Liver (tissue), 9 donors: ENCODE data around the gene ZNF71. TPM values are rescaled to one million over a fixed set of nuclear protein-coding genes. Genes with fewer than 3 reads are reported as not detected.
A peak's percentile ranks its signal among the peaks of the same experiment; 100 is the strongest.

Source experiments
- DNase-seq: peaks from one replicate; pipeline ENCODE4 v3.0.0-alpha.2; 2017; ENCODE audit warnings: low spot score
- H3K27ac ChIP-seq, 2 donors: one replicate each; pipeline ENCODE4 v1.7.0; 2013; ENCODE audit warnings: inconsistent platforms in 2 of 2, low read length in 2 of 2, control low read depth in 1 of 2, low read depth in 1 of 2, mild to moderate bottlenecking in 1 of 2
- H3K27me3 ChIP-seq, 4 donors: one replicate each; pipeline versions ENCODE4 v1.6.1 to v1.7.0; 2013; ENCODE audit warnings: low read length in 3 of 4, inconsistent platforms in 1 of 4, mild to moderate bottlenecking in 1 of 4, moderate library complexity in 1 of 4; ENCODE audit not compliant: control insufficient read depth in 4 of 4, insufficient read depth in 4 of 4
- H3K36me3 ChIP-seq, 4 donors: one replicate each; pipeline versions ENCODE4 v1.6.1 to v1.7.0; 2013; ENCODE audit warnings: low read length in 3 of 4, mild to moderate bottlenecking in 3 of 4, low read depth in 1 of 4, moderate library complexity in 1 of 4; ENCODE audit not compliant: control insufficient read depth in 4 of 4, insufficient read depth in 3 of 4
- H3K4me1 ChIP-seq, 4 donors: one replicate each; pipeline versions ENCODE4 v1.6.1 to v1.7.0; 2013; ENCODE audit warnings: low read length in 3 of 4, mild to moderate bottlenecking in 3 of 4, moderate library complexity in 1 of 4; ENCODE audit not compliant: control insufficient read depth in 4 of 4, insufficient read depth in 4 of 4
- H3K4me3 ChIP-seq, 3 donors: one replicate each; pipeline versions ENCODE4 v1.6.1 to v1.7.0; 2013; ENCODE audit warnings: low read length in 3 of 3, control low read depth in 1 of 3, low read depth in 1 of 3, mild to moderate bottlenecking in 1 of 3
- H3K9ac ChIP-seq, 2 donors: one replicate each; pipeline ENCODE4 v1.7.0; 2013; ENCODE audit warnings: low read length in 2 of 2, mild to moderate bottlenecking in 2 of 2, moderate library complexity in 2 of 2, control low read depth in 1 of 2, low read depth in 1 of 2
- H3K9me3 ChIP-seq, 4 donors: one replicate each; pipeline versions ENCODE4 v1.6.1 to v1.7.0; 2013; ENCODE audit warnings: low read length in 3 of 4; ENCODE audit not compliant: control insufficient read depth in 4 of 4
- EGR1 ChIP-seq, 2 donors: IDR thresholded peaks; 2 replicates each; pipeline ENCODE4 v1.6.1; 2016 to 2018; ENCODE audit warnings: antibody characterized with exemption in 2 of 2, low read depth in 2 of 2
- FOXA1 ChIP-seq: IDR thresholded peaks from 2 replicates; pipeline ENCODE4 v1.6.1; 2016; ENCODE audit warnings: antibody characterized with exemption
- FOXA2 ChIP-seq: IDR thresholded peaks from 2 replicates; pipeline ENCODE4 v1.6.1; 2016; ENCODE audit warnings: antibody characterized with exemption
- HNF4A ChIP-seq, 2 donors: conservative IDR thresholded peaks; 2 replicates each; pipeline ENCODE4 v1.6.1; 2016; ENCODE audit warnings: antibody characterized with exemption in 2 of 2, mild to moderate bottlenecking in 2 of 2
- HNF4G ChIP-seq: IDR thresholded peaks from 2 replicates; pipeline ENCODE4 v1.6.1; 2016; ENCODE audit warnings: antibody characterized with exemption
- JUND ChIP-seq, 2 donors: IDR thresholded peaks; 2 replicates each; pipeline ENCODE4 v1.6.1; 2016; ENCODE audit warnings: antibody characterized with exemption in 2 of 2
- NR2F2 ChIP-seq: IDR thresholded peaks from 2 replicates; pipeline ENCODE4 v1.6.1; 2016; ENCODE audit warnings: antibody characterized with exemption
- RAD21 ChIP-seq, 2 donors: IDR thresholded peaks; 2 replicates each; pipeline ENCODE4 v1.6.1; 2016; ENCODE audit warnings: antibody characterized with exemption in 2 of 2, mild to moderate bottlenecking in 2 of 2
- RXRA ChIP-seq, 2 donors: IDR thresholded peaks; 2 replicates each; pipeline ENCODE4 v1.6.1; 2017 to 2018; ENCODE audit warnings: antibody characterized with exemption in 2 of 2, mild to moderate bottlenecking in 1 of 2
- SP1 ChIP-seq: IDR thresholded peaks from 2 replicates; pipeline ENCODE4 v1.6.1; 2018; ENCODE audit warnings: antibody characterized with exemption, mild to moderate bottlenecking
- YY1 ChIP-seq: IDR thresholded peaks from 2 replicates; pipeline ENCODE4 v1.6.1; 2016; ENCODE audit warnings: antibody characterized with exemption, mild to moderate bottlenecking
- WGBS: extraction: QIAGEN DNeasy Blood & Tissue Kit; methylation state at CpG from one replicate; pipeline ENCODE4 v1.1.7; 2013; 5-methylcytosine and 5-hydroxymethylcytosine counted together
- polyA plus RNA-seq, 2 donors: library from polyadenylated mRNA; stranded (reverse) in 1 of 2; unstranded in 1 of 2; fragments of 200-250 nt in 1 of 2; fragments of >200 nt in 1 of 2; fragmentation: Nextera tagmentation in 1 of 2; extraction: Ambion mirVana in 1 of 2; gene quantifications; one replicate each; pipeline versions ENCODE4 v1.2.1 to v1.2.3, GENCODE V29; 2013 to 2015
- total RNA-seq, 2 donors: library from RNA; depleted of rRNA; stranded (reverse); fragments of >200 nt; gene quantifications; one replicate each; pipeline ENCODE4 v1.2.3, GENCODE V29; 2014
- TF ChIP-seq, protein P1 (sequence below): IDR thresholded peaks from 2 replicates; pipeline ENCODE4 v1.6.1; 2016; ENCODE audit warnings: antibody characterized with exemption
- TF ChIP-seq, protein P2 (sequence below): fragments of 150-350 bp; IDR thresholded peaks from 2 replicates; pipeline ENCODE4 v1.5.1; 2017; ENCODE audit warnings: improper control_type of control experiment, low read depth, low read length; ENCODE audit not compliant: missing input control
- TF ChIP-seq, protein P3 (sequence below): IDR thresholded peaks from 2 replicates; pipeline ENCODE4 v1.6.1; 2016; ENCODE audit warnings: antibody characterized with exemption, mild to moderate bottlenecking
- TF ChIP-seq, protein P4 (sequence below): IDR thresholded peaks from 2 replicates; pipeline ENCODE4 v1.6.1; 2016; ENCODE audit warnings: antibody characterized with exemption
- donor health status: healthy.
- donor health status: healthy.
- donor health status: healthy.
- donor health status: healthy.
- donor health status: healthy.

The ZNF71 gene
- total and polyA plus RNA-seq, 4 donors, result 0.46 to 3.4 (median 1.8) TPM

DNA sequence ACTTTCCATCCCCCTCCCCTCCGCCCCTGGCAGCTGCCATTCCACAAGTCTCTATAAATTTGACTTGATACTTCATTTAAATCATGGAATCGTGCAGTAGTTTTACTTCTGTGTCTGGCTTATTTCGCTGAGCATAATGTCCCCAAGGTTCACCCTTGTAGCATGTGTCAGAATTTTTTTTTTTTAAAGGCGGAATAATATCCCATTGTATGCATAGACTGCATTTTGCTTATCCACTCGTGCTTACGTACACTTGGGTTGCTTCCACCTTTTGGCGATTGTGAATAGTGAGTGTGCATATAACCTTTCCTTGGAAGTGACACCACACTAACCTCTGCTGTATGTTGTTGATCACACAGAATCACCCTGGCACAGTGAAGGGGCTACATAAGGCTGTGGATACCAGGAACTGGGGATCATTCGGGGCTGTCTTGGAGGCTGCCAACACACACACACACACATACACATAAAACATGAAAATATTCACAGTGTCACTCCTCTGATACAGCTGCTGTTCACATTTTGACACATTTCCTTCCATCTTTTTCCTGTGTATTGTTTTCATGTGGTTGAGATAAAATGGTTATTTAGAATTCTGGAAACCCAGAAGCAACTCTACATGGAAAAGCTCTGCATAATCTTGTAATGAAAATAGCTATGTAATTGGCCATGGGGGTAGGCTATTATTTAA is 13.3 kb downstream of the ZNF71 start (continued):
- TF ChIP-seq, protein P1, sequence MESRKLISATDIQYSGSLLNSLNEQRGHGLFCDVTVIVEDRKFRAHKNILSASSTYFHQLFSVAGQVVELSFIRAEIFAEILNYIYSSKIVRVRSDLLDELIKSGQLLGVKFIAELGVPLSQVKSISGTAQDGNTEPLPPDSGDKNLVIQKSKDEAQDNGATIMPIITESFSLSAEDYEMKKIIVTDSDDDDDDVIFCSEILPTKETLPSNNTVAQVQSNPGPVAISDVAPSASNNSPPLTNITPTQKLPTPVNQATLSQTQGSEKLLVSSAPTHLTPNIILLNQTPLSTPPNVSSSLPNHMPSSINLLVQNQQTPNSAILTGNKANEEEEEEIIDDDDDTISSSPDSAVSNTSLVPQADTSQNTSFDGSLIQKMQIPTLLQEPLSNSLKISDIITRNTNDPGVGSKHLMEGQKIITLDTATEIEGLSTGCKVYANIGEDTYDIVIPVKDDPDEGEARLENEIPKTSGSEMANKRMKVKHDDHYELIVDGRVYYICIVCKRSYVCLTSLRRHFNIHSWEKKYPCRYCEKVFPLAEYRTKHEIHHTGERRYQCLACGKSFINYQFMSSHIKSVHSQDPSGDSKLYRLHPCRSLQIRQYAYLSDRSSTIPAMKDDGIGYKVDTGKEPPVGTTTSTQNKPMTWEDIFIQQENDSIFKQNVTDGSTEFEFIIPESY, result no peak
- TF ChIP-seq RXRA (IDR thresholded peaks at IDR 0.05) (no peak), FOXA1 (no peak), EGR1 (IDR thresholded peaks at IDR 0.05; ENCODE audit: low read depth in 2 of 2) (no peak), JUND (IDR thresholded peaks at IDR 0.05) (no peak)

DNA sequence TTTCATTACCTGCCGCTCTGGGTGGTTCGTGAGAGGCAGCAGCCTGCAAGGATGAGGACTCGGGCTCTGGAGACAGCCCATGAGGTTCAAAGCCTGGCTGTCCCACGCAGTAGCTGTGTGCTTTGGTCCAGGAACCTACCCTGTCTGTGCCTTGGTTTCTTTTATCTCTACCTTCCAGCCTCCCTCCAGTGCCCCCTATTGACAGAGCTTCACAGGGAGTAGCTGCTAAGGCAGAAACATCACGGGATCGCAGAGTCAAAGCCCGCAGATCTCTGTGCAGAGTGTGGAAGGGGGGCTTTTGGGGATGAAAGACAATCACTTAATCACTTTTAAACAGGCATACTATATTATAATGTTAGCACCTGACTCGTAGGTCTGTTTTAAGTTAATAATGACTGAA is 16.2 kb downstream of the ZNF71 start:
- 77% methylated on average over 8 of the region's 8 CpGs for WGBS
- H3K9me3 ChIP-seq, result peaks cover 14 to 71% (median 45%) of the 10 kb centered on the region in 4 donors
- TF ChIP-seq HNF4G, result no peak
- no peak for TF ChIP-seq HNF4A (conservative IDR thresholded peaks at IDR 0.05)
- no peak for TF ChIP-seq RAD21 (IDR thresholded peaks at IDR 0.05)
- no peak for TF ChIP-seq JUND (IDR thresholded peaks at IDR 0.05)
- TF ChIP-seq, protein P2, sequence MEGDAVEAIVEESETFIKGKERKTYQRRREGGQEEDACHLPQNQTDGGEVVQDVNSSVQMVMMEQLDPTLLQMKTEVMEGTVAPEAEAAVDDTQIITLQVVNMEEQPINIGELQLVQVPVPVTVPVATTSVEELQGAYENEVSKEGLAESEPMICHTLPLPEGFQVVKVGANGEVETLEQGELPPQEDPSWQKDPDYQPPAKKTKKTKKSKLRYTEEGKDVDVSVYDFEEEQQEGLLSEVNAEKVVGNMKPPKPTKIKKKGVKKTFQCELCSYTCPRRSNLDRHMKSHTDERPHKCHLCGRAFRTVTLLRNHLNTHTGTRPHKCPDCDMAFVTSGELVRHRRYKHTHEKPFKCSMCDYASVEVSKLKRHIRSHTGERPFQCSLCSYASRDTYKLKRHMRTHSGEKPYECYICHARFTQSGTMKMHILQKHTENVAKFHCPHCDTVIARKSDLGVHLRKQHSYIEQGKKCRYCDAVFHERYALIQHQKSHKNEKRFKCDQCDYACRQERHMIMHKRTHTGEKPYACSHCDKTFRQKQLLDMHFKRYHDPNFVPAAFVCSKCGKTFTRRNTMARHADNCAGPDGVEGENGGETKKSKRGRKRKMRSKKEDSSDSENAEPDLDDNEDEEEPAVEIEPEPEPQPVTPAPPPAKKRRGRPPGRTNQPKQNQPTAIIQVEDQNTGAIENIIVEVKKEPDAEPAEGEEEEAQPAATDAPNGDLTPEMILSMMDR, result no peak
- TF ChIP-seq, protein P3, sequence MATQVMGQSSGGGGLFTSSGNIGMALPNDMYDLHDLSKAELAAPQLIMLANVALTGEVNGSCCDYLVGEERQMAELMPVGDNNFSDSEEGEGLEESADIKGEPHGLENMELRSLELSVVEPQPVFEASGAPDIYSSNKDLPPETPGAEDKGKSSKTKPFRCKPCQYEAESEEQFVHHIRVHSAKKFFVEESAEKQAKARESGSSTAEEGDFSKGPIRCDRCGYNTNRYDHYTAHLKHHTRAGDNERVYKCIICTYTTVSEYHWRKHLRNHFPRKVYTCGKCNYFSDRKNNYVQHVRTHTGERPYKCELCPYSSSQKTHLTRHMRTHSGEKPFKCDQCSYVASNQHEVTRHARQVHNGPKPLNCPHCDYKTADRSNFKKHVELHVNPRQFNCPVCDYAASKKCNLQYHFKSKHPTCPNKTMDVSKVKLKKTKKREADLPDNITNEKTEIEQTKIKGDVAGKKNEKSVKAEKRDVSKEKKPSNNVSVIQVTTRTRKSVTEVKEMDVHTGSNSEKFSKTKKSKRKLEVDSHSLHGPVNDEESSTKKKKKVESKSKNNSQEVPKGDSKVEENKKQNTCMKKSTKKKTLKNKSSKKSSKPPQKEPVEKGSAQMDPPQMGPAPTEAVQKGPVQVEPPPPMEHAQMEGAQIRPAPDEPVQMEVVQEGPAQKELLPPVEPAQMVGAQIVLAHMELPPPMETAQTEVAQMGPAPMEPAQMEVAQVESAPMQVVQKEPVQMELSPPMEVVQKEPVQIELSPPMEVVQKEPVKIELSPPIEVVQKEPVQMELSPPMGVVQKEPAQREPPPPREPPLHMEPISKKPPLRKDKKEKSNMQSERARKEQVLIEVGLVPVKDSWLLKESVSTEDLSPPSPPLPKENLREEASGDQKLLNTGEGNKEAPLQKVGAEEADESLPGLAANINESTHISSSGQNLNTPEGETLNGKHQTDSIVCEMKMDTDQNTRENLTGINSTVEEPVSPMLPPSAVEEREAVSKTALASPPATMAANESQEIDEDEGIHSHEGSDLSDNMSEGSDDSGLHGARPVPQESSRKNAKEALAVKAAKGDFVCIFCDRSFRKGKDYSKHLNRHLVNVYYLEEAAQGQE, result no peak
- TF ChIP-seq EGR1 (IDR thresholded peaks at IDR 0.05; ENCODE audit: low read depth in 2 of 2), result no peak
- TF ChIP-seq FOXA2, result no peak
- TF ChIP-seq FOXA1, result no peak
- no peak for TF ChIP-seq SP1
- TF ChIP-seq YY1, result no peak
- TF ChIP-seq, protein P4, sequence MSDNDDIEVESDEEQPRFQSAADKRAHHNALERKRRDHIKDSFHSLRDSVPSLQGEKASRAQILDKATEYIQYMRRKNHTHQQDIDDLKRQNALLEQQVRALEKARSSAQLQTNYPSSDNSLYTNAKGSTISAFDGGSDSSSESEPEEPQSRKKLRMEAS, result no peak
- TF ChIP-seq NR2F2, result no peak
- no peak overlapping the region for H3K27ac ChIP-seq
- no peak for DNase-seq
- H3K36me3 ChIP-seq, result peaks cover 0 to 3% (median 1%) of the 10 kb centered on the region in 4 donors
- no peak overlapping the region for H3K9ac ChIP-seq
- no peaks in the 10 kb centered on the region for H3K4me1 ChIP-seq
- no peaks in the 10 kb centered on the region for H3K27me3 ChIP-seq
- H3K4me3 ChIP-seq, result peak overlapping the region in 1 of 3 donors; percentile 46
